A549 (cell line): ENCODE data around the gene RARG. TPM values are rescaled to one million over a fixed set of nuclear protein-coding genes. Genes with fewer than 3 reads are reported as not detected.

Source experiments
- ATAC-seq, 2 experiments: fragments of 200-7000 bp in 1 of 2; fragments of >200 bp in 1 of 2; cut with Nextera tagmentation in 1 of 2; cut with Tn5 transposase in 1 of 2; 3 replicates each; pipeline versions ENCODE4 v1.8.0 to v1.9.1; 2018 to 2020; ENCODE audit warnings: mild to moderate bottlenecking in 1 of 2, moderate library complexity in 1 of 2
- CTCF ChIA-PET: fragments of 300-600 bp; sonication (Branson Sonifier 250); formaldehyde crosslinking; extraction: SDS; loops from one replicate; lab custom pipeline; 2021; ENCODE audit warnings: antibody characterized with exemption, inconsistent platforms; lab: Yijun Ruan, JAX
- POLR2A ChIA-PET: fragments of 350-600 bp; formaldehyde crosslinking; extraction: SDS; loops from one replicate; lab custom pipeline; 2021; ENCODE audit warnings: antibody characterized with exemption, inconsistent platforms; lab: Yijun Ruan, JAX
- DNase-seq, 2 experiments: peaks; one replicate each; pipeline versions ENCODE4 v3.0.0 to v3.0.0-alpha.2; 2011 to 2016; ENCODE audit warnings: low read depth in 1 of 2, low spot score in 1 of 2
- FAIRE-seq: peaks from 2 replicates; lab custom pipeline; 2011; peaks lifted over from hg19 to GRCh38; lab: Jason Lieb, UNC
- H3K27ac ChIP-seq, 2 experiments: fragments of >200 bp; sonication (Bioruptor Twin); formaldehyde crosslinking; 3 replicates each; pipeline ENCODE4 v1.5.1; 2016 to 2017
- H3K4me1 ChIP-seq: fragments of >200 bp; sonication (Bioruptor Twin); formaldehyde crosslinking; 3 replicates; pipeline ENCODE4 v1.6.1; 2016
- H3K4me2 ChIP-seq: fragments of >200 bp; sonication (Bioruptor Twin); formaldehyde crosslinking; 3 replicates; pipeline ENCODE4 v1.6.1; 2016
- H3K4me3 ChIP-seq: fragments of >200 bp; sonication (Bioruptor Twin); formaldehyde crosslinking; 3 replicates; pipeline ENCODE4 v1.5.1; 2016
- H3K9me3 ChIP-seq: fragments of >200 bp; sonication (Bioruptor Twin); formaldehyde crosslinking; 3 replicates; pipeline ENCODE4 v1.6.1; 2016
- ATOH8 ChIP-seq: fragments of 250-450 bp; sonication (Bioruptor Pico); IDR thresholded peaks from 2 replicates; pipeline ENCODE4 v1.5.0; 2020; ENCODE audit warnings: low read depth, mild to moderate bottlenecking, moderate library complexity
- CBX2 ChIP-seq: fragments of 200-600 bp; sonication (generic); IDR thresholded peaks from 2 replicates; pipeline ENCODE4 v1.6.1; 2016; ENCODE audit warnings: low read depth, mild to moderate bottlenecking, borderline replicate concordance
- E2F6 ChIP-seq: IDR thresholded peaks from 2 replicates; pipeline ENCODE4 v1.6.1; 2012; ENCODE audit warnings: low read depth, borderline replicate concordance
- EHMT2 ChIP-seq: fragments of 200-600 bp; sonication (generic); IDR thresholded peaks from 2 replicates; pipeline ENCODE4 v1.6.1; 2016; ENCODE audit warnings: antibody characterized with exemption, low read depth, mild to moderate bottlenecking, moderate library complexity
- ELK1 ChIP-seq: fragments of 150-350 bp; IDR thresholded peaks from 2 replicates; pipeline ENCODE4 v1.6.1; 2014; ENCODE audit warnings: low read depth, mild to moderate bottlenecking, low read length
- FOSB ChIP-seq: fragments of 250-450 bp; sonication (Bioruptor Pico); IDR thresholded peaks from 2 replicates; pipeline ENCODE4 v1.5.0; 2020; ENCODE audit warnings: mild to moderate bottlenecking, moderate library complexity
- GATA3 ChIP-seq: IDR thresholded peaks from 2 replicates; pipeline ENCODE4 v1.6.1; 2012; ENCODE audit warnings: borderline replicate concordance
- HEYL ChIP-seq: fragments of 250-450 bp; sonication (Bioruptor Pico); IDR thresholded peaks from 2 replicates; pipeline ENCODE4 v1.8.0; 2021; ENCODE audit warnings: mild to moderate bottlenecking, moderate library complexity
- JUN ChIP-seq, 2 experiments: fragments of >200 bp; sonication (Bioruptor Twin); formaldehyde crosslinking; IDR thresholded peaks; 2 replicates in 1 of 2; 3 replicates in 1 of 2; pipeline ENCODE4 v1.6.1; 2016 to 2017
- JUNB ChIP-seq: fragments of >200 bp; sonication (Bioruptor Twin); formaldehyde crosslinking; IDR thresholded peaks from 2 replicates; pipeline ENCODE4 v1.6.1; 2016
- KDM1A ChIP-seq: fragments of 200-600 bp; sonication (generic); IDR thresholded peaks from 2 replicates; pipeline ENCODE4 v1.6.1; 2016; ENCODE audit warnings: low read depth, mild to moderate bottlenecking
- KDM5A ChIP-seq: fragments of 200-600 bp; sonication (generic); IDR thresholded peaks from 2 replicates; pipeline ENCODE4 v1.6.1; 2016; ENCODE audit warnings: antibody characterized with exemption, mild to moderate bottlenecking
- MAX ChIP-seq: IDR thresholded peaks from 2 replicates; pipeline ENCODE4 v1.6.1; 2012
- MAZ ChIP-seq: fragments of 150-350 bp; IDR thresholded peaks from 2 replicates; pipeline ENCODE4 v1.6.1; 2014; ENCODE audit warnings: antibody characterized with exemption, low read depth, low read length, borderline replicate concordance
- MYC ChIP-seq: IDR thresholded peaks from 2 replicates; pipeline ENCODE4 v1.6.1; 2012; ENCODE audit warnings: mild to moderate bottlenecking, inconsistent platforms, low read length, improper control_type of control experiment, borderline replicate concordance
- NPAS2 ChIP-seq: fragments of 250-450 bp; sonication (Bioruptor Pico); IDR thresholded peaks from 2 replicates; pipeline ENCODE4 v1.8.0; 2022; ENCODE audit warnings: mild to moderate bottlenecking, moderate library complexity, borderline replicate concordance
- NR3C1 ChIP-seq: fragments of >200 bp; sonication (Bioruptor Twin); formaldehyde crosslinking; IDR thresholded peaks from 3 replicates; pipeline ENCODE4 v1.6.1; 2017
- POLR2AphosphoS2 ChIP-seq: conservative IDR thresholded peaks from 2 replicates; pipeline ENCODE4 v1.6.1; 2012; ENCODE audit warnings: low read length, improper control_type of control experiment, inconsistent platforms
- RAD21 ChIP-seq, 2 experiments: fragments of >200 bp in 1 of 2; sonication (Bioruptor Twin) in 1 of 2; formaldehyde crosslinking in 1 of 2; IDR thresholded peaks in 1 of 2; conservative IDR thresholded peaks in 1 of 2; 2 replicates in 1 of 2; 3 replicates in 1 of 2; pipeline ENCODE4 v1.6.1; 2012 to 2018; ENCODE audit warnings: inconsistent platforms in 1 of 2
- RARB ChIP-seq: fragments of 250-450 bp; sonication (Bioruptor Pico); IDR thresholded peaks from 2 replicates; pipeline ENCODE4 v1.8.0; 2021; ENCODE audit warnings: mild to moderate bottlenecking, moderate library complexity
- REST ChIP-seq: fragments of 200-600 bp; sonication (generic); IDR thresholded peaks from 2 replicates; pipeline ENCODE4 v1.6.1; 2016; ENCODE audit warnings: antibody characterized with exemption, mild to moderate bottlenecking, moderate library complexity
- RNF2 ChIP-seq: fragments of 200-600 bp; sonication (generic); IDR thresholded peaks from 2 replicates; pipeline ENCODE4 v1.6.1; 2016; ENCODE audit warnings: low read depth, mild to moderate bottlenecking, antibody characterized with exemption, moderate library complexity, borderline replicate concordance
- SMC3 ChIP-seq: fragments of >200 bp; sonication (Bioruptor Twin); formaldehyde crosslinking; IDR thresholded peaks from 3 replicates; pipeline ENCODE4 v1.6.1; 2018; ENCODE audit warnings: inconsistent platforms
- SREBF2 ChIP-seq: fragments of 450-650 bp; IDR thresholded peaks from 2 replicates; pipeline ENCODE4 v1.6.1; 2014; ENCODE audit warnings: mild to moderate bottlenecking, moderate library complexity
- USF2 ChIP-seq: fragments of 450-650 bp; IDR thresholded peaks from 2 replicates; pipeline ENCODE4 v1.6.1; 2014; ENCODE audit warnings: antibody characterized with exemption
- ZFP36 ChIP-seq: fragments of 450-650 bp; IDR thresholded peaks from 2 replicates; pipeline ENCODE4 v1.6.1; 2014; ENCODE audit warnings: borderline replicate concordance; ENCODE audit not compliant: partially characterized antibody
- ZNF302 ChIP-seq: fragments of 250-450 bp; sonication (Bioruptor Pico); IDR thresholded peaks from 2 replicates; pipeline ENCODE4 v1.9.0; 2021; ENCODE audit warnings: inconsistent platforms, mild to moderate bottlenecking, moderate library complexity
- WGBS: methylation state at CpG from one replicate; pipeline ENCODE4 v1.1.6; 2017; ENCODE audit errors: missing lambda C conversion rate; 5-methylcytosine and 5-hydroxymethylcytosine counted together
- polyA plus RNA-seq, 4 experiments: library from polyadenylated mRNA; depleted of rRNA in 3 of 4; stranded (reverse); fragments of >200 nt; fragmentation: RNase III in 1 of 4; extraction: RNeasy Plus Mini Kit Qiagen cat#74134 plus additional on column Dnase treatment in 1 of 4; gene quantifications; 2 replicates in 3 of 4; 3 replicates in 1 of 4; pipeline ENCODE4 v1.2.3, GENCODE V29; 2011 to 2017

The RARG gene
- polyA plus RNA-seq, 2 of the 4 experiments (the other 2 are of a cell fraction) = 15.6 to 17.2 TPM

- Histone ChIP-seq H3K4me1 (peaks cover 41% of the 10 kb centered on the region), H3K4me3 (no peak overlapping the region), H3K9me3 (no peaks in the 10 kb centered on the region), H3K4me2 (no peak overlapping the region), H3K27ac (no peak overlapping the region)
- no peak for ATAC-seq
- no peak for TF ChIP-seq RARB (CRISPR knock-in tag)
- TF ChIP-seq E2F6 = no peak
- no peak for TF ChIP-seq POLR2AphosphoS2
- no peak for TF ChIP-seq NPAS2 (CRISPR knock-in tag)
- no peak for TF ChIP-seq FOSB
- TF ChIP-seq KDM5A = no peak
- TF ChIP-seq MAZ = no peak
- TF ChIP-seq MYC = no peak
- no peak for TF ChIP-seq NR3C1
- no peak for TF ChIP-seq JUN (IDR thresholded peaks at IDR 0.05)
- no peak for TF ChIP-seq REST
- no peak for TF ChIP-seq RNF2
- no peak for TF ChIP-seq EHMT2
- no peak for TF ChIP-seq ATOH8 (CRISPR knock-in tag)
- no peak for TF ChIP-seq ELK1
- ChIA-PET CTCF (interaction anchor here (0.6 to 3.9 kb wide), 8 partner anchors 12 to 92 kb away, joined by 3 to 39 read pairs (median 4); partner anchors contain the start of gene AAAS), POLR2A (interaction anchor here (1.2 kb wide), 1 partner anchor 8 kb away, joined by 3 read pairs; no protein-coding TSS in a partner anchor)
- no peak for FAIRE-seq
- WGBS = 91% methylated on average over 2 of the region's 2 CpGs
- DNase-seq = no peak
Measured at GRCh38 chr12:53229454-53229853, 2.6 kb downstream of the RARG start.

- H3K9me3 ChIP-seq = no peaks in the 10 kb centered on the region
- POLR2A ChIA-PET = no interaction called here
- DNase-seq (no peak), FAIRE-seq (no peak), ATAC-seq (no peak)
- H3K4me3 ChIP-seq = no peak overlapping the region
- H3K4me1 ChIP-seq = peaks cover 41% of the 10 kb centered on the region
- 78% methylated on average over 1 of the region's 1 CpG for WGBS
- no peak overlapping the region for H3K4me2 ChIP-seq
- CTCF ChIA-PET = interaction anchor here (0.5 to 3.9 kb wide), 5 partner anchors 12 to 251 kb away, joined by 3 to 39 read pairs (median 3); partner anchors contain the start of gene SPRYD3
- no peak overlapping the region for H3K27ac ChIP-seq
- TF ChIP-seq ZFP36 (no peak), REST (no peak), ZNF302 (CRISPR knock-in tag) (no peak), GATA3 (no peak), SMC3 (no peak), RAD21 (conservative IDR thresholded peaks at IDR 0.05 in 1 of 2, IDR thresholded peaks at IDR 0.05 in 1 of 2) (no peak), JUNB (no peak), CBX2 (no peak), USF2 (no peak), MAX (no peak), HEYL (CRISPR knock-in tag) (no peak), KDM1A (no peak), SREBF2 (no peak), JUN (IDR thresholded peaks at IDR 0.05) (no peak)
Measured at GRCh38 chr12:53227836-53228235, 4.2 kb downstream of the RARG start.
